ENCODE measurements around the gene ATXN10.

Gene ATXN10

DNA sequence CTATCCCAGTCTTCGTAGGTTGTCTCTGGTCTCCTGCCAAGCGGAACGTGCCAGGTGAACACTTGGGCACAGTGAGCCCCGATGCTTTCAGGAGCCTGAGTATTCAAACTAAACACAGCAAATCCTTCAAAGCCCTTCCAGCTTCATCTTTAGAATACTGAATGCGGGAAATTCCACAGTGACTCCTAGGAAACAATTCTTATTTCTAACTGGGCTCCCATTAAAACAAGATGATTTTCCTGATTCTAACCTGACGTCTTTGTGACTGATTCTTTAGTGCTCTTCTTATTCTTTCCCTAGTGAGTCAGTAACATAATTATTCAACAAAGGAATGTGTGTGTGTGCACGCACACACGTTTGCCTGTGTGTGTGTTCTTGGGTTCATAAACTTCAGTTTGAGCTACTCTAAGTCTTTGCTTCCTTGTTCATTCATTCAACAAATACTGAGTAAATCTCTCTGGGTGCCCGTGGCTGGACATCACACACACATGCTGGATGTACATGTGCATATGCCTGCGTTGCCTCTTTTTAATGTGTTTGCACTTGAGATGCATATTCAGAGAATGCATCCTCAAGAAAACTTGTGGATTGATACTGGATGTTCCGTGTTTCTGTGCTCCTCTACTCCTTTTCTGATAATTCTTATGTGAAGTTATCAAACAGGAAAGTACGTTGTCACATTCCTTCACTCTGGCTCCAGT is 170.8 kb downstream of the ATXN10 start:
- no peak overlapping the region for H2AFZ ChIP-seq (ENCODE audit: low read depth, low read length)
- H3K36me3 ChIP-seq (replicated peaks; ENCODE audit: low read depth, low read length), result peaks cover 6% of the 10 kb centered on the region
- no peaks in the 10 kb centered on the region for H3K79me2 ChIP-seq (ENCODE audit: low read length)
- H3K4me1 ChIP-seq (ENCODE audit: low read length), result no peaks in the 10 kb centered on the region
- no peaks in the 10 kb centered on the region for H3K27me3 ChIP-seq (ENCODE audit: low read depth, low read length)
- H3K27ac ChIP-seq (ENCODE audit: low read length), result no peak overlapping the region
- no peak overlapping the region for H3K4me2 ChIP-seq (ENCODE audit: low read length)
- no peak overlapping the region for H3K4me3 ChIP-seq (ENCODE audit: low read length)
- H3K9me3 ChIP-seq (ENCODE audit: insufficient read depth, low read length), result no peaks in the 10 kb centered on the region
- 0 out of 2 replicates have a peak, but pooled peaks cover 9% of the 10 kb centered on the region for H4K20me1 ChIP-seq (ENCODE audit: insufficient read depth, low read length)
- H3K9ac ChIP-seq (ENCODE audit: low read length), result no peak overlapping the region
- TF ChIP-seq, protein P1, sequence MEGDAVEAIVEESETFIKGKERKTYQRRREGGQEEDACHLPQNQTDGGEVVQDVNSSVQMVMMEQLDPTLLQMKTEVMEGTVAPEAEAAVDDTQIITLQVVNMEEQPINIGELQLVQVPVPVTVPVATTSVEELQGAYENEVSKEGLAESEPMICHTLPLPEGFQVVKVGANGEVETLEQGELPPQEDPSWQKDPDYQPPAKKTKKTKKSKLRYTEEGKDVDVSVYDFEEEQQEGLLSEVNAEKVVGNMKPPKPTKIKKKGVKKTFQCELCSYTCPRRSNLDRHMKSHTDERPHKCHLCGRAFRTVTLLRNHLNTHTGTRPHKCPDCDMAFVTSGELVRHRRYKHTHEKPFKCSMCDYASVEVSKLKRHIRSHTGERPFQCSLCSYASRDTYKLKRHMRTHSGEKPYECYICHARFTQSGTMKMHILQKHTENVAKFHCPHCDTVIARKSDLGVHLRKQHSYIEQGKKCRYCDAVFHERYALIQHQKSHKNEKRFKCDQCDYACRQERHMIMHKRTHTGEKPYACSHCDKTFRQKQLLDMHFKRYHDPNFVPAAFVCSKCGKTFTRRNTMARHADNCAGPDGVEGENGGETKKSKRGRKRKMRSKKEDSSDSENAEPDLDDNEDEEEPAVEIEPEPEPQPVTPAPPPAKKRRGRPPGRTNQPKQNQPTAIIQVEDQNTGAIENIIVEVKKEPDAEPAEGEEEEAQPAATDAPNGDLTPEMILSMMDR (IDR thresholded peaks at IDR 0.05; ENCODE audit: low read depth, low read length), result no peak

DNA sequence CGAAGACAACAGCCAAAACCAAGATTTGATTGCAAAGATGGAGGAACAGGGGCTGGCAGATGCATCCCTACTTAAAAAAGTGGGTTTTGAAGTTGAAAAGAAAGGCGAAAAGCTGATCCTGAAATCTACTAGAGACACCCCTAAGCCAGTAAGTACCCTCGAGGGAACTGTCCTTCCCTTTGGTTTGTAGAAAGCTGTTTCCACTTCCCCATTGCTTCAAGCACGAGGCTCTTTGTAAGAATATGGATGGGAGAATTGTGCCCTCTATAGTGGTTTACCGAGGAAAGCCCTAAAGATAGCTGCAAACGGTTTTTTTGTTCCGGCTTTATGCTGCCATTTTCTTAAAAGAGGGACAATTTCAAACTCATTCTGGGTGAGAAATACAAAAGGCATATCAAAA is 171.4 kb downstream of the ATXN10 start:
- no peak overlapping the region for H3K27ac ChIP-seq (ENCODE audit: low read length)
- no peaks in the 10 kb centered on the region for H3K9me3 ChIP-seq (ENCODE audit: insufficient read depth, low read length)
- H3K27me3 ChIP-seq (ENCODE audit: low read depth, low read length), result no peaks in the 10 kb centered on the region
- TF ChIP-seq, protein P1 (IDR thresholded peaks at IDR 0.05; ENCODE audit: low read depth, low read length), result no peak
- TF ChIP-seq EZH2phosphoT487 (IDR thresholded peaks at IDR 0.05; ENCODE audit: low read depth), result no peak
- no peak overlapping the region for H3K9ac ChIP-seq (ENCODE audit: low read length)
- H4K20me1 ChIP-seq (ENCODE audit: insufficient read depth, low read length), result 0 out of 2 replicates have a peak, but pooled peaks cover 9% of the 10 kb centered on the region
- H2AFZ ChIP-seq (ENCODE audit: low read depth, low read length), result no peak overlapping the region
- H3K4me3 ChIP-seq (ENCODE audit: low read length), result no peak overlapping the region
- no peak overlapping the region for H3K4me2 ChIP-seq (ENCODE audit: low read length)
- H3K4me1 ChIP-seq (ENCODE audit: low read length), result no peaks in the 10 kb centered on the region
- H3K79me2 ChIP-seq (ENCODE audit: low read length), result no peaks in the 10 kb centered on the region
- H3K36me3 ChIP-seq (replicated peaks; ENCODE audit: low read depth, low read length), result peaks cover 6% of the 10 kb centered on the region

DNA sequence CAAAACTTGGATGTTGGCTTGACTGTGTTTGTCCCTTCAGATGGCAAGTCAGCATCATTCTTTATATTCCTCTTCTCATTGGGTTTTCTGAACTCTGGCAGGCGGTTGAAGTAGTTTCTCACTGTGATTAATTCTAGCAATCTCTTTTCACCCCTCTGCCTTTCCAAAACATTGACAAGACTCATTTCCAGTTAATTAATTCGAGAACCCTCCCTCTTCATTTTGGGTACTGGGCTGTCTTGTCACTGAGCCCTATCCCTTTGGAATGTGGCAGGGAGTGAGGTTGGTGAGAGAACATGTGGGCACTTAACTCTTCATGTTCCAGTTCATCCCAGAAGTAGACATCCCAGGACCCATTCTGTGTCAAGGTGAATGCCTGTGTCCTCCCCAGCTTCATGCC is 172.4 kb downstream of the ATXN10 start:
- Histone ChIP-seq H3K9me3 (ENCODE audit: insufficient read depth, low read length) (no peaks in the 10 kb centered on the region), H3K4me3 (ENCODE audit: low read length) (no peak overlapping the region), H3K9ac (ENCODE audit: low read length) (no peak overlapping the region), H3K36me3 (replicated peaks; ENCODE audit: low read depth, low read length) (peaks cover 6% of the 10 kb centered on the region), H3K27ac (ENCODE audit: low read length) (no peak overlapping the region), H3K27me3 (ENCODE audit: low read depth, low read length) (no peaks in the 10 kb centered on the region), H3K4me1 (ENCODE audit: low read length) (no peaks in the 10 kb centered on the region), H4K20me1 (ENCODE audit: insufficient read depth, low read length) (0 out of 2 replicates have a peak, but pooled peaks cover 9% of the 10 kb centered on the region), H3K4me2 (ENCODE audit: low read length) (no peak overlapping the region), H2AFZ (ENCODE audit: low read depth, low read length) (no peak overlapping the region), H3K79me2 (ENCODE audit: low read length) (no peaks in the 10 kb centered on the region)
- no peak for TF ChIP-seq EZH2phosphoT487 (IDR thresholded peaks at IDR 0.05; ENCODE audit: low read depth)
- TF ChIP-seq, protein P1 (IDR thresholded peaks at IDR 0.05; ENCODE audit: low read depth, low read length), result no peak

DNA sequence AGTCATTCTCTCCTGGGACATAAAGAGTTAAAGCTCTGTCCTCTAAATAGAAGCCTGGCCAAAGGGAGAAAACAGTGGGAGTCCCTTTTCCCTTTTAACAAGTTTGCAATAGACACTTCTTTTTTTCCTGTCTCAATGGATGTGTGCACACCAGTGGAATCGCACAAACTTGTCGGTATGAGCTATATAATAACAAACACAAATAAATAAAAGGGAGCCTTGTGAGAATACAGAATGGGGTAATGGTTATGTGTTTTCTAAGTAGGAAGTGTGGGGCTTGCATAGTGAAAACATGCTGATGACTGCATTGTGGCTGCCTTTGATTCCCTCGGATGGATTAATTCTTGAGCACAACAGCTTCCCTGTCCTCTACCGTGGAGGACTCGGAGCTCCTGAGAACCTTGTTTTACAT is 173.4 kb downstream of the ATXN10 start:
- TF ChIP-seq, protein P1 (IDR thresholded peaks at IDR 0.05; ENCODE audit: low read depth, low read length), result no peak
- TF ChIP-seq EZH2phosphoT487 (IDR thresholded peaks at IDR 0.05; ENCODE audit: low read depth), result no peak
- Histone ChIP-seq H2AFZ (ENCODE audit: low read depth, low read length) (no peak overlapping the region), H3K4me2 (ENCODE audit: low read length) (no peak overlapping the region), H3K27ac (ENCODE audit: low read length) (no peak overlapping the region), H3K9me3 (ENCODE audit: insufficient read depth, low read length) (no peaks in the 10 kb centered on the region), H3K4me1 (ENCODE audit: low read length) (no peaks in the 10 kb centered on the region), H4K20me1 (ENCODE audit: insufficient read depth, low read length) (0 out of 2 replicates have a peak, but pooled peaks cover 9% of the 10 kb centered on the region), H3K27me3 (ENCODE audit: low read depth, low read length) (no peaks in the 10 kb centered on the region), H3K9ac (ENCODE audit: low read length) (no peak overlapping the region), H3K36me3 (replicated peaks; ENCODE audit: low read depth, low read length) (peaks cover 4% of the 10 kb centered on the region), H3K4me3 (ENCODE audit: low read length) (no peak overlapping the region), H3K79me2 (ENCODE audit: low read length) (no peaks in the 10 kb centered on the region)

Data from OCI-LY3 (cell line).